CD8-positive, alpha-beta memory T cell (primary cell): Measurements from ENCODE around the gene SP9. TPM values are rescaled to one million over a fixed set of nuclear protein-coding genes. Genes with fewer than 3 reads are reported as not detected.

Experiments used
- CTCF ChIA-PET: fragments of 350-600 bp; sonication (Branson Sonifier 250); formaldehyde crosslinking; loops from one replicate; lab custom pipeline; 2021; ENCODE audit warnings: antibody characterized with exemption; lab: Charles Lee
- POLR2A ChIA-PET: fragments of 350-600 bp; sonication (Branson Sonifier 250); formaldehyde crosslinking; loops from one replicate; lab custom pipeline; 2021; ENCODE audit warnings: antibody characterized with exemption; lab: Charles Lee
- DNase-seq, 5 donors: peaks; one replicate each; pipeline versions ENCODE4 v3.0.0 to v3.0.0-alpha.2; 2020 to 2022; ENCODE audit warnings: mixed read lengths in 1 of 5
- H3K27ac ChIP-seq: one replicate; pipeline ENCODE4 v1.7.0; 2013; ENCODE audit warnings: low read depth, mild to moderate bottlenecking, low read length, moderate library complexity
- H3K27me3 ChIP-seq: 2 replicates; pipeline ENCODE4 v1.7.0; 2013; ENCODE audit warnings: low read length, mild to moderate bottlenecking; ENCODE audit not compliant: insufficient read depth, poor library complexity, severe bottlenecking
- H3K36me3 ChIP-seq: 2 replicates; pipeline ENCODE4 v1.7.0; 2013; ENCODE audit warnings: mild to moderate bottlenecking, low read length, moderate library complexity; ENCODE audit not compliant: insufficient read depth
- H3K4me1 ChIP-seq: 2 replicates; pipeline ENCODE4 v1.7.0; 2013; ENCODE audit warnings: mild to moderate bottlenecking, low read length, moderate library complexity; ENCODE audit not compliant: insufficient read depth
- H3K4me3 ChIP-seq: 2 replicates; pipeline ENCODE4 v1.7.0; 2013; ENCODE audit warnings: mild to moderate bottlenecking, low read length
- H3K9me3 ChIP-seq: 2 replicates; pipeline ENCODE4 v1.7.0; 2013; ENCODE audit warnings: mild to moderate bottlenecking, low read length
- H3K27ac Mint-ChIP-seq, 8 donors: one replicate each; pipeline ENCODE4 v1.8.0; 2020 to 2021; ENCODE audit warnings: mixed read lengths in 8 of 8, mild to moderate bottlenecking in 6 of 8, inconsistent platforms in 3 of 8, moderate library complexity in 3 of 8
- H3K27me3 Mint-ChIP-seq, 2 donors: one replicate each; pipeline ENCODE4 v1.8.0; 2020 to 2021; ENCODE audit warnings: mixed read lengths in 2 of 2, mild to moderate bottlenecking in 1 of 2, moderate library complexity in 1 of 2
- H3K36me3 Mint-ChIP-seq, 3 donors: one replicate each; pipeline ENCODE4 v1.8.0; 2020 to 2021; ENCODE audit warnings: mixed read lengths in 3 of 3, inconsistent platforms in 1 of 3, mild to moderate bottlenecking in 1 of 3
- H3K4me1 Mint-ChIP-seq, 3 donors: one replicate each; pipeline ENCODE4 v1.8.0; 2020 to 2021; ENCODE audit warnings: mixed read lengths in 3 of 3, inconsistent platforms in 1 of 3, mild to moderate bottlenecking in 1 of 3
- H3K4me3 Mint-ChIP-seq, 7 donors: one replicate each; pipeline ENCODE4 v1.8.0; 2020 to 2021; ENCODE audit warnings: mixed read lengths in 7 of 7, mild to moderate bottlenecking in 6 of 7, moderate library complexity in 4 of 7, inconsistent platforms in 2 of 7
- H3K9me3 Mint-ChIP-seq, 5 donors: one replicate each; pipeline ENCODE4 v1.8.0; 2020 to 2022; ENCODE audit warnings: mixed read lengths in 5 of 5, mild to moderate bottlenecking in 3 of 5, moderate library complexity in 2 of 5, inconsistent platforms in 1 of 5
- polyA plus RNA-seq: library from polyadenylated mRNA; unstranded; fragments of 300-500 nt; fragmentation: Illumina TruSeq; gene quantifications from one replicate; pipeline ENCODE4 v1.2.3, GENCODE V29; 2021
- total RNA-seq, 2 experiments: library from RNA; stranded (reverse); gene quantifications; one replicate each; pipeline ENCODE4 v1.2.3, GENCODE V29; 2021

The SP9 gene
- total and polyA plus RNA-seq, 3 experiments from 2014 or later: not detected

GRCh38 chr2:174325373-174326160, 9.2 kb upstream of the SP9 start:
- no peaks in the 10 kb centered on the region for H3K9me3 ChIP-seq
- CTCF ChIA-PET: interaction anchor here (1.1 to 2.3 kb wide), 5 partner anchors 10 to 19 kb away, joined by 3 to 12 read pairs (median 4); no protein-coding TSS in a partner anchor
- H3K4me1 ChIP-seq: peaks cover 21% of the 10 kb centered on the region
- peaks cover 61% of the 10 kb centered on the region for H3K27me3 ChIP-seq
- Mint-ChIP-seq H3K36me3 (no peaks in the 10 kb centered on the region), H3K27ac (peak overlapping the region in 2 of 8 donors; percentile 34 to 43), H3K27me3 (peaks cover 71 to 96% of the 10 kb centered on the region in 2 donors), H3K4me1 (peaks cover 25 to 37% (median 25%) of the 10 kb centered on the region in 3 donors), H3K4me3 (peak overlapping the region; percentile 12 to 89 (median 67)), H3K9me3 (peaks cover 0 to 10% (median 5%) of the 10 kb centered on the region in 5 donors)
- DNase-seq: no peak
- H3K36me3 ChIP-seq: no peaks in the 10 kb centered on the region
- POLR2A ChIA-PET: interaction anchor here (0.5 kb wide), 1 partner anchor 66 kb away, joined by 6 read pairs; no protein-coding TSS in a partner anchor
- peak overlapping the region; percentile 45 for H3K27ac ChIP-seq
- H3K4me3 ChIP-seq: peak overlapping the region; percentile 7

- POLR2A ChIA-PET: interaction anchor here (0.5 to 0.9 kb wide), 2 partner anchors 10 to 66 kb away, joined by 3 to 6 read pairs; no protein-coding TSS in a partner anchor
- Histone ChIP-seq H3K27me3 (peaks cover 69% of the 10 kb centered on the region), H3K4me1 (peaks cover 21% of the 10 kb centered on the region), H3K9me3 (no peaks in the 10 kb centered on the region), H3K4me3 (peak overlapping the region; percentile 26), H3K36me3 (no peaks in the 10 kb centered on the region), H3K27ac (peak overlapping the region; percentile 45)
- Mint-ChIP-seq H3K4me1 (peaks cover 25 to 37% (median 25%) of the 10 kb centered on the region in 3 donors), H3K9me3 (peaks cover 0 to 16% (median 5%) of the 10 kb centered on the region in 5 donors), H3K36me3 (no peaks in the 10 kb centered on the region), H3K27me3 (peaks cover 79 to 97% of the 10 kb centered on the region in 2 donors), H3K27ac (peak overlapping the region in 2 of 8 donors; percentile 35 to 45), H3K4me3 (peak overlapping the region; percentile 38 to 89 (median 79))
- peak in 1 of 5 donors; percentile 51 for DNase-seq
- CTCF ChIA-PET: interaction anchor here (1.2 to 2.3 kb wide), 3 partner anchors 11 to 18 kb away, joined by 3 to 12 read pairs (median 4); no protein-coding TSS in a partner anchor
Measured at GRCh38 chr2:174326161-174327020, 8.4 kb upstream of the SP9 start.

GRCh38 chr2:174327021-174327840, 7.5 kb upstream of the SP9 start:
- no peaks in the 10 kb centered on the region for H3K36me3 Mint-ChIP-seq
- peak overlapping the region; percentile 26 for H3K4me3 ChIP-seq
- H3K9me3 Mint-ChIP-seq: peaks cover 0 to 16% (median 6%) of the 10 kb centered on the region in 5 donors
- CTCF ChIA-PET: interaction anchor here (1.8 to 2.3 kb wide), 2 partner anchors 12 to 14 kb away, joined by 4 to 12 read pairs; no protein-coding TSS in a partner anchor
- peaks cover 25 to 41% (median 29%) of the 10 kb centered on the region in 3 donors for H3K4me1 Mint-ChIP-seq
- POLR2A ChIA-PET: interaction anchor here (0.9 kb wide), 1 partner anchor 10 kb away, joined by 3 read pairs; no protein-coding TSS in a partner anchor
- H3K4me1 ChIP-seq: peaks cover 21% of the 10 kb centered on the region
- H3K36me3 ChIP-seq: no peaks in the 10 kb centered on the region
- peak overlapping the region; percentile 38 to 85 (median 79) for H3K4me3 Mint-ChIP-seq
- peak overlapping the region in 3 of 8 donors; percentile 12 to 45 (median 35) for H3K27ac Mint-ChIP-seq
- peaks cover 80 to 97% of the 10 kb centered on the region in 2 donors for H3K27me3 Mint-ChIP-seq
- no peak for DNase-seq
- H3K27me3 ChIP-seq: peaks cover 78% of the 10 kb centered on the region
- H3K9me3 ChIP-seq: no peaks in the 10 kb centered on the region
- H3K27ac ChIP-seq: no peak overlapping the region

- H3K36me3 Mint-ChIP-seq: no peaks in the 10 kb centered on the region
- peaks cover 83% of the 10 kb centered on the region for H3K27me3 ChIP-seq
- peaks cover 0 to 17% (median 12%) of the 10 kb centered on the region in 5 donors for H3K9me3 Mint-ChIP-seq
- H3K4me3 ChIP-seq: no peak overlapping the region
- H3K4me1 Mint-ChIP-seq: peaks cover 30 to 47% (median 35%) of the 10 kb centered on the region in 3 donors
- H3K9me3 ChIP-seq: no peaks in the 10 kb centered on the region
- peak overlapping the region in 5 of 7 donors; percentile 68 to 82 (median 79) for H3K4me3 Mint-ChIP-seq
- POLR2A ChIA-PET: no interaction called here
- H3K27ac Mint-ChIP-seq: peak overlapping the region in 3 of 8 donors; percentile 12 to 45 (median 35)
- DNase-seq: no peak
- CTCF ChIA-PET: interaction anchor here (2.1 kb wide), 1 partner anchor 14 kb away, joined by 10 read pairs; no protein-coding TSS in a partner anchor
- H3K27me3 Mint-ChIP-seq: peaks cover 83 to 97% of the 10 kb centered on the region in 2 donors
- H3K27ac ChIP-seq: no peak overlapping the region
- peaks cover 25% of the 10 kb centered on the region for H3K4me1 ChIP-seq
- H3K36me3 ChIP-seq: no peaks in the 10 kb centered on the region
Measured at GRCh38 chr2:174327841-174328113, 7.0 kb upstream of the SP9 start.

- H3K27ac ChIP-seq: no peak overlapping the region
- CTCF ChIA-PET: interaction anchor here (2.1 kb wide), 1 partner anchor 13 kb away, joined by 10 read pairs; no protein-coding TSS in a partner anchor
- POLR2A ChIA-PET: interaction anchor here (1.0 kb wide), 1 partner anchor 9 kb away, joined by 4 read pairs; no protein-coding TSS in a partner anchor
- Mint-ChIP-seq H3K36me3 (no peaks in the 10 kb centered on the region), H3K4me3 (peak overlapping the region in 6 of 7 donors; percentile 15 to 82 (median 68)), H3K9me3 (peaks cover 0 to 17% (median 15%) of the 10 kb centered on the region in 5 donors), H3K27ac (peak overlapping the region in 2 of 8 donors; percentile 35 to 73), H3K4me1 (peaks cover 34 to 52% (median 40%) of the 10 kb centered on the region in 3 donors), H3K27me3 (peaks cover 89 to 99% of the 10 kb centered on the region in 2 donors)
- H3K36me3 ChIP-seq: no peaks in the 10 kb centered on the region
- peaks cover 30% of the 10 kb centered on the region for H3K4me1 ChIP-seq
- H3K27me3 ChIP-seq: peaks cover 89% of the 10 kb centered on the region
- no peak overlapping the region for H3K4me3 ChIP-seq
- DNase-seq: no peak
- no peaks in the 10 kb centered on the region for H3K9me3 ChIP-seq
Measured at GRCh38 chr2:174328114-174328960, 6.4 kb upstream of the SP9 start.

- H3K36me3 Mint-ChIP-seq: no peaks in the 10 kb centered on the region
- H3K27ac ChIP-seq: no peak overlapping the region
- peak overlapping the region in 4 of 7 donors; percentile 6 to 69 (median 34) for H3K4me3 Mint-ChIP-seq
- H3K9me3 Mint-ChIP-seq: peaks cover 0 to 17% (median 15%) of the 10 kb centered on the region in 5 donors
- POLR2A ChIA-PET: interaction anchor here (1.0 kb wide), 1 partner anchor 8 kb away, joined by 4 read pairs; no protein-coding TSS in a partner anchor
- peak overlapping the region in 3 of 8 donors; percentile 18 to 73 (median 25) for H3K27ac Mint-ChIP-seq
- H3K4me3 ChIP-seq: no peak overlapping the region
- H3K4me1 Mint-ChIP-seq: peaks cover 42 to 60% (median 48%) of the 10 kb centered on the region in 3 donors
- CTCF ChIA-PET: interaction anchor here (2.1 kb wide), 1 partner anchor 12 kb away, joined by 10 read pairs; no protein-coding TSS in a partner anchor
- H3K27me3 ChIP-seq: peaks cover 95% of the 10 kb centered on the region
- peaks cover 97 to 99% of the 10 kb centered on the region in 2 donors for H3K27me3 Mint-ChIP-seq
- H3K9me3 ChIP-seq: no peaks in the 10 kb centered on the region
- H3K36me3 ChIP-seq: no peaks in the 10 kb centered on the region
- peaks cover 38% of the 10 kb centered on the region for H3K4me1 ChIP-seq
- DNase-seq: no peak
Measured at GRCh38 chr2:174328961-174329715, 5.6 kb upstream of the SP9 start.
